ENCODE measurements around the gene TRAPPC3. TPM values are rescaled to one million over a fixed set of nuclear protein-coding genes. Genes with fewer than 3 reads are reported as not detected.

Gene TRAPPC3
- total RNA-seq, 4 donors from 2014 or later = 68.3 to 132 (median 112) TPM

GRCh38 chr1:36172017-36172747 lies 22.9 kb upstream of the TRAPPC3 start:
- H3K27me3 ChIP-seq = no peaks in the 10 kb centered on the region
- peak overlapping the region; percentile 24 to 78 (median 64) for H3K27ac ChIP-seq
- H3K9me3 ChIP-seq = no peaks in the 10 kb centered on the region
- peaks cover 28 to 87% (median 54%) of the 10 kb centered on the region in 3 donors for H3K4me1 ChIP-seq
- H3K36me3 ChIP-seq = peaks cover 45 to 92% (median 52%) of the 10 kb centered on the region in 3 donors
- intact Hi-C loops (cut with DNase I) = no loop called here
- DNase-seq = no peak
- 90 to 93% methylated on average over 14 to 16 of the region's 21 CpGs for WGBS, 2 donors
- no peak for TF ChIP-seq POLR2A (IDR thresholded peaks at IDR 0.05)
- no peak for TF ChIP-seq CTCF (IDR thresholded peaks at IDR 0.05)
- no peak overlapping the region for H3K4me3 ChIP-seq

- Histone ChIP-seq H3K36me3 (peaks cover 34 to 79% (median 40%) of the 10 kb centered on the region in 3 donors), H3K27me3 (no peaks in the 10 kb centered on the region), H3K27ac (peak overlapping the region; percentile 67 to 78 (median 77)), H3K4me1 (peaks cover 28 to 99% (median 66%) of the 10 kb centered on the region in 3 donors), H3K9me3 (no peaks in the 10 kb centered on the region), H3K4me3 (no peak overlapping the region)
- no peak for DNase-seq
- TF ChIP-seq POLR2A (IDR thresholded peaks at IDR 0.05) (no peak), CTCF (IDR thresholded peaks at IDR 0.05) (no peak)
- WGBS, 2 donors = 55 to 84% methylated on average over 2 to 6 of the region's 12 CpGs
- intact Hi-C loops (cut with DNase I) = no loop called here
Measured at GRCh38 chr1:36170643-36171412, 21.5 kb upstream of the TRAPPC3 start.

- intact Hi-C loops (cut with DNase I) = no loop called here
- H3K9me3 ChIP-seq = no peaks in the 10 kb centered on the region
- H3K27me3 ChIP-seq = no peaks in the 10 kb centered on the region
- no peak for DNase-seq
- WGBS, 2 donors = 83 to 97% methylated on average over 3 of the region's 3 CpGs
- H3K4me3 ChIP-seq = no peak overlapping the region
- H3K27ac ChIP-seq = peak overlapping the region in 2 of 4 donors; percentile 28 to 70
- TF ChIP-seq CTCF (IDR thresholded peaks at IDR 0.05) (no peak), POLR2A (IDR thresholded peaks at IDR 0.05) (no peak)
- H3K36me3 ChIP-seq = peaks cover 17 to 56% (median 24%) of the 10 kb centered on the region in 3 donors
- peaks cover 22 to 95% (median 65%) of the 10 kb centered on the region in 3 donors for H3K4me1 ChIP-seq
Measured at GRCh38 chr1:36168514-36168913, 19.2 kb upstream of the TRAPPC3 start.

- peak overlapping the region; percentile 39 to 70 (median 64) for H3K27ac ChIP-seq
- DNase-seq = no peak
- 61 to 68% methylated on average over 12 to 14 of the region's 15 CpGs for WGBS, 2 donors
Measured at GRCh38 chr1:36166938-36167905, 17.9 kb upstream of the TRAPPC3 start.

More at GRCh38 chr1:36166938-36167905, 17.9 kb upstream of the TRAPPC3 start:
- H3K27me3 ChIP-seq = no peaks in the 10 kb centered on the region
- TF ChIP-seq POLR2A (IDR thresholded peaks at IDR 0.05) (no peak), CTCF (IDR thresholded peaks at IDR 0.05) (no peak)
- no peaks in the 10 kb centered on the region for H3K9me3 ChIP-seq
- peaks cover 4 to 43% (median 11%) of the 10 kb centered on the region in 3 donors for H3K36me3 ChIP-seq
- intact Hi-C loops (cut with DNase I) = no loop called here
- peaks cover 20 to 95% (median 64%) of the 10 kb centered on the region in 3 donors for H3K4me1 ChIP-seq
- no peak overlapping the region for H3K4me3 ChIP-seq

Data from esophagus squamous epithelium (tissue), 5 donors.